CD4-positive, alpha-beta T cell treated with Interleukin-10 for 1 hour (primary cell): ENCODE results near the gene TEX11.
"Not testable (repeated sequence)": the region's sequence is repeated elsewhere in the genome, so short reads cannot be mapped to it uniquely, and the experiment has no call there.

Experiments used
- DNase-seq: peaks from one replicate; pipeline ENCODE4 v3.0.0-alpha.2; 2020

The TEX11 gene

DNA sequence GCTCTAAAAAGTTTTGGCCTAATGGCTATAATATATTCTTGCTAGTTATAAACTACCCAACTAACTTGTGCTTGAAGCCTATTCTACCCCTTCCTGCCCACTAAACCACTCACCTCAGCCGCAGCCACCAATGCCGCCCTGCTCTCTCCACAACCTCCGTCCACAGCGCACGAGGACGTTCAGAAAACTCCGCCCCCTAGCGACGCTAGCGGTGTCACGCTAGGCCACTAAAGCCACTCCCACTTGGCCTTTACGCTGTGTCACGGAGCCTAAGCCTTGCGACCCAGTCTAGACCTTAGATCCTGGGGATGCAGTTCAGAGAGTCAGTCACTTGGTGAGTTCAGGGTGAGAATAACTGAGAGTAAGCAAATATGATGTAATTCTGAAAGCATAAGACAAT is at the start of gene TEX11:
Gene TEX11 (minus strand): TSS at position 171 of the 400 bp plus-strand sequence. CDS start 922 bp downstream, outside the sequence.
- DNase-seq, result no peak

DNA sequence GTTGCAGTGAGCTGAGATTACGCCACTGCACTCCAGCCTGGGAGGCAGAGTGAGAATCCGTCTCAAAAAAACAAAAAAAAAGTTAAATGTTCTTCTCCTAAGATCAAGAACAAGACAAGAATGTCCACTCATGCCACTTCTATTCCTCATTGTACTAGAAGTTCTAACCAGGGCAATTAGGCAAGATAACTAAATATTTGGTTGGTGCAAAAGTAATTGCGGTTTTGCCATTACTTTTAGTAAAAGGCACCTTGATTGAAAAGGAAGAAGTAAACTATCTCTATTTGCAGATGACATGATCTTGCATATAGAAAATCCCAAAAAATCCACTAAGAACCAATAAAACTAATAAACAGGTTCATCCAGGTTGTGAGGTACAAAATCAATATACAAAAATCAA is 46.4 kb upstream of the TEX11 start:
- no peak for DNase-seq

DNA sequence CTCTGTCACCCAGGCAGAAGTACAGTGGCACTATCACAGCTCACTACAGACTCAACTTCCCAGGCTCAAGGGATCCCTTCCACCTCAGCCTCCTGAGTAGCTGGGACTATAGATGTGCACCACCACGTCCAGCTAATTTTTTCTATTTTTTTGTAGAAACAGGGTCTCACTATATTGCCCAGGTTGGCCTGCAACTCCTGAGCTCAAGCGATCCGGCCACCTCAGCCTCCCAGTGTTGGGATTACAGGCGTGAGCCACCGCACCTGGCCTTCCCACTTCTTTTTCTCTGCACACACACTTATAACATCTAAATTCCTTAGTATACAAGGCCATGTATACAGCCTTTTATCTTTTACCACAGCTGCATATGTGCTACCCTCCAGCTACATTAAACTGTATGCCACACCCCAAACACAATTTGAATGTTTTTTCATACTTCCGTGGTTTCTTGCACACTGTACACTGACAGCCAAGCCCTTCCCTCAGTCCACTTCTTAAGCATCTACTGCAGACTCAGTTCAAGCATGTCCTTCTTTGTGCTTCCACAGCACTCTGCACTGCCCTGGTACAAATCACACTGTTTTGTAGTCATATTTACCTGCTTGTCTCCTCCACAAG is 15.9 kb upstream of the TEX11 start:
- DNase-seq, result no peak

DNA sequence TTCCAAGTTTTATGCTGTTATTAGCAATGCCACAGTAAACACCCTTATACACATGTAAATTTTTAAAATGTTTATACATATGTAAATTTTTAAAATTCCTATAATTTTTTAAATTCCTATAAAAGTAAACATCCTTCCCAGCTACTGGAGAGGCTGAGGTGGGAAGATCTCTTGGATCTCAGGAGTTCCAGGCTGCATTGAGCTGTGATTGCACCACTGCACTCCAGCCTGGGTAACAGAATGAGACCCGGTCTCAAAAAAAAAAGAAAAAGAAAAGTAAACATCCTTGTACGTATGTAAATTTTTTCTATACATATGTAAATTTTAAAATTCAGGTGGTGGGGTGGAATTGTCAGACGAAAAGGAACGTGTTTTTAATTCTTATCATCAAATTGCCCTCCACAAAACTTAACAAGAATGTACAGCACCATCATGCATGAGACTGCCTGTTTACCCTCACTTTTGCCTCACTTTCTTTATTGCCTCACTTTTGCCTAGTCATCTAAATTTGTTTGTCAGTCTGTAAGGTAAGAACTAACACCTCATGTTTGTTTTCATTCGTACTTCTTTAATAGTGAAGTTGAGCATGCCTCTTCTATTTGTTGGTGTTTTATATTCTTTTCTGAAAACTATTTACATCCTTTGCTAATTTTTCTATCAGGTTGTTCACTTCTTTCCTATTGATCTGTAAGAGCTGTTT is 14.4 kb upstream of the TEX11 start:
- DNase-seq, result no peak

DNA sequence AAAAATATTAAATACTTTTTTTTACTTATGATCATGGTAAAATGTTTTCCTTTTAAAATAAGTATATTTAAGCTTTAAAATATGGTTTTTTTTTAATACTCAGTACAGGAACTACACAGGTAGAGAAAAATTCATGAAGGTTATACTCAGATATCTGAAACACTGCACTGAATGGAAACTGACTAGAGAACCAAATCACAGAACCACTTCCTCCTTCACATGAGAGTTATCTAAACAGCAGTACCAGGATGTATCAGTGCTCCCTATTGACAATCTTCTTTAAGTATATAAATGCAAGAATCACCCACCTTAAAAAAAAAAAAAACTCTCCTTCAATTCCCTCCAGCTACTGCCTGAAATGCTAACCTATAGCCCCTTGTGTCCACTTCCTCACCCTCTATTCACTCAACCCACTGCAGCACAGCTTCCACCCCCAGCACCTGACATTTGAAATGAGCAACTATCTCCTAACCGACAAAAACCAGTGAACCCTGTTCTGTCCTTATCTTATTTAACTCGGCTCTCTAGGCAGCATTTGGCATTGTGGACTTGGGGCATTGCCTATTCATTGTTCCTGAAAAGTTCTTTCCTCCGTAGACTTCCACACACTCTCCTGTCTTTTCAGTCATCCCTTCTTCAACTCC is 13.3 kb upstream of the TEX11 start:
- no peak for DNase-seq

DNA sequence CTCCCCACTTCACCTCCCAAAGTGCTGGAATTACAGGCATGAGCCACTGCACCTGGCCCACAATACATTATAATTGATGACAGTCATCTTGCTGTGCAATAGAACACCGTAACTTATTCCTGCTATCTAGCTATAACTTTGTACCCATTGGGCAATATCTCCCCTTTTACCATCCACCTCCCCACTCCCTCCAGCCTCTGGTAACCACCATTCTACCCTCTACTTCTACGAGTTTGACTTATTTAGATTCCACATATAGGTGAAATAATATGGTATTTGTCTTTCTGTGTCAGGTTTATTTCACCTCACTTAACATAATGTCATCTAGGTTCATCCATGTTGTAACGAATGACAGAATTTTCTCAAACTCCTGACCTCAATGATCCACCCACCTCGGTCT is 8.2 kb upstream of the TEX11 start:
- DNase-seq, result no peak

DNA sequence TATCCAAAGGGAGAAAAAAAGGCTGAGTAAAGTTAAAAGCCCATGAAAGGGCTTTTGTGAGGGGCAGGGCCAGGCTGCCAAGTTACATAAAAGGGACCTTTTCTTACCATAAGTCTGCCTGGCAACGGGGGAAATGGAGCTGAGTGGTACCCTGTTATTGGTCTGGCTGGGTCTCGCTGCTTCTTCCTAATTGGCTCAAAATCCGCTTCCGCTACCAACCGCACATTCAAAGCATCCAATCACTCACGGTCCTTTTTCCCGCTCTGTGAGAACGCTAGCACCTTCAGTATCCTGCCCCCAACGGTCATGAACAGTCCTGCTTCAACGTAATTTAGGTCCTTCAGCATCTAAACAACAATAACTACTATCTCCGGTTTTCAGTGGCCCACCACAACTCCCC is 611 bp downstream of the TEX11 start:
- DNase-seq, result no peak

DNA sequence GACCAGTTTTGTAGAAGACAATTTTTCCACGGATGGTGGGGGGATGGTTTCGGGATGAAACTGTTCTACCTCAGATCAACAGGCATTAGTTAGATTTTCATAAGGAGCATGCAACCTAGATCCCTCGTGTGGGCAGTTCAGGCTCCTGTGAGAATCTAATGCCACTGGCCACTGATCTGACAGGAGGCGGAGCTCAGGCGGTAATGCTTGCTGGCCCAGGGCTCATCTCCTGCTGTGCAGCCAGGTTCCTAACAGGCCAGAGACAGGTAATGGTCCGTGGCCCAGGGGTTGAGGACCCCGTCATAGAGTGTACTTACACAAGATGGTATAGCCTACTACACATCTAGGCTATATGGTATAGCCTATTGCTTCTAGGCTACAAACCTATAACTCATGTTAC is 7.0 kb downstream of the TEX11 start:
- DNase-seq, result no peak

DNA sequence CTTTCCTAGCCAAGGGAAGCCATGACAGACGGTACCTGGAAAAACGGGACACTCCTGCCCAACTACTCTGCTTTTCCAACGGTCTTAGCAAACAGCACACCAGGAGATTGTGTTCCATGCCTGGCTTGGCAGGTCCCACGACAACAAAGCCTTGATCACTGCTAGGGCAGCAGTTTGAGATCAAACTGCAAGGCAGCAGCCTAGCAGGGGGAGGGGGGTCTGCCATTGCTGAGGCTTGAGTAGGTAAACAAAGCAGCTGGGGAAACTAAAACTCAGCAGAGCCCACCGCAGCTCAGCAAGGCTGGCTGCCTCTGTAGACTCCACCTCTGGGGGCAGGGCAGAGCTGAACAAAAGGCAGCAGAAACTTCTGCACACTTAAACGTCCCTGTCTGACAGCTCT is 18.1 kb downstream of the TEX11 start:
- not testable (repeated sequence) for DNase-seq

DNA sequence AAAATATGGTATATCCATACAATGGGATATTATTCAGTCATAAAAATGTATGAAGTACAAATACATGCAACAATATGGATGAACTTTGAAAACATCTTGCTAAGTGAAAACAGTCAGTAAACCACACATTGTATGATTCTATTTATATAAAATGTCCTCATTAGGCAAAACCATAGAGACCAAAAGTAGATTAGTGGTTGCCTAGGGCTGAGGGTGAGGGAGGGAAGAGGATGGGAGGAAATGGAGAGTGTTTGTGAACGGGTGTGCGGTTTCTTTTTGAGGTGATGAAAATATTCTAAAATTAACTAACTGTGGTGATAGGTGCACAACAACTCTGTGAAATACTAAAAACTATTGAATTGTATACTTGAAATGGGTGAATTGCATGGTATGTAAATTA is 29.6 kb downstream of the TEX11 start:
- peak; percentile 3 for DNase-seq

DNA sequence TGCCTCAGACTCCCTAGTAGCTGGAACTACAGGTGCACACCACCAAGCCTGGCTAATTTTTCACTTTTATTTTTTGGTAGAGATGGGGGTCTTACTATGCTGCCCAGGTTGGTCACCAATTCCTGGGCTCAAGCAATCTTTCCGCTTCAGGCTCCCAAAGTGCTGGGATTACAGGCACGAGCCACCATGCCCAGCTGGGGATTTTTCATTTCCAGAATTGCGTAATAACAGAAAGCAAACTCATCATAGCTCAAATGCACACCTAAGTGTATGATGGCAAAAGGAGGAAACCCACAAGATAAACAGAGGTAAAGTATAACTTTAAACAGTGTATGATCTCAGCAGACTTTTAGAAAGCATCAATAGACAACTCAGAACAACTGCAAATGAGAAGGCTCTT is 56.2 kb downstream of the TEX11 start:
- DNase-seq, result no peak

DNA sequence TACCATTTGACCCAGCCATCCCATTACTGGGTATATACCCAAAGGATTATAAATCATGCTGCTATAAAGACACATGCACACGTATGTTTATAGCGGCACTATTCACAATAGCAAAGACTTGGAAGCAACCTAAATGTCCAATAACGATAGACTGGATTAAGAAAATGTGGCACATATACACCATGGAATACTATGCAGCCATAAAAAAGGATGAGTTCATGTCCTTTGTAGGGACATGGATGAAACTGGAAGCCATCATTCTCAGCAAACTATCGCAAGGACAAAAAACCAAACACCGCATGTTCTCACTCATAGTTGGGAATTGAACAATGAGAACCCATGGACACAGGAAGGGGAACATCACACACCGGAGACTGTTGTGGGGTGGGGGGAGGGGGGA is 64.4 kb downstream of the TEX11 start:
- not testable (repeated sequence) for DNase-seq

DNA sequence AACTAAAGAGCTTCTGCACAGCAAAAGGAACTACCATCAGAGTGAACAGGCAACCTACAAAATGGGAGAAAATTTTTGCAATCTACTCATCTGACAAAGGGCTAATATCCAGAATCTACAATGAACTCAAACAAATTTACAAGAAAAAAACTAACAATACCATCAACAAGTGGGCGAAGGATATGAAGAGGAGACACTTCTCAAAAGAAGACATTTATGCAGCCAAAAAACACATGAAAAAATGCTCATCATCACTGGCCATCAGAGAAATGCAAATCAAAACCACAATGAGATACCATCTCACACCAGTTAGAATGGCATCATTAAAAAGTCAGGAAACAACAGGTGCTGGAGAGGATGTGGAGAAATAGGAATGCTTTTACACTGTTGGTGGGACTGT is 64.9 kb downstream of the TEX11 start:
- not testable (repeated sequence) for DNase-seq

DNA sequence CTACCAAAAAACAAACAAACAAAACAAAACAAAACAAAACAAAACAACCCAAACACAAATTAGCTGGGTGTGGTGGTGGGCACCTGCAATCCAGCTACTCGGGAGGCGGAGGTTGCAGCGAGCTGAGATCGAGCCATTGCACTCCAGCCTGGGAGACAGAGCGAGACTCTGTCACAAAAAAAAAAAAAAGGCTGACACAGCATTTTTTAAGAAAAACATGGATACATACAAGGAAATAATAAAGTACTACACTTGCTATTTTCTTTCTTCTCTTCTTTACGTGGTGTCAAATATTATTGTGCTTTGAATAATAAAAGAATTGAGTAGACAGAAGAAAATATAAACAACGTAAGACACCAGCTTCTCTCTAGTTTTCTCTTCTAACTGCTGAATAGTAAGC is 73.9 kb downstream of the TEX11 start:
- no peak for DNase-seq

DNA sequence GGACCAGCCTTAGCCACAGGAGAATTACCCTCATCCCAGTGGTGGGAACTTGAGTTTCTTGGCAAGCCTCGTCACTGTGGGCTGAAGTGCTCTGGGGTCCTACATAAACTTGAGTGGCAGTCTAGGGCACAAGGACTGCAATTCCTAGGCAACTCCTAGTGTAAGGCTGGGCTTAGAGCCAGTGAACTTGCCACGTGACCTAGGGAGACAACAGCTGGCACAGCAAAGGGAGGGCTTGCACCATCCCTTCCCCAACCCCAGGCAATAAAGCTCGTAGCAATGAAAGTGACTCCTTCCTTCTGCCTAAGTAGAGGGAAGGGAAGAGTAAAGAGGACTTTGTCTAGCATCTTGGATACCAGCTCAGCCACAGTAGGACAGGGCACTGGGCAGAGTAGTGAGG is 81.8 kb downstream of the TEX11 start:
- DNase-seq, result no peak

DNA sequence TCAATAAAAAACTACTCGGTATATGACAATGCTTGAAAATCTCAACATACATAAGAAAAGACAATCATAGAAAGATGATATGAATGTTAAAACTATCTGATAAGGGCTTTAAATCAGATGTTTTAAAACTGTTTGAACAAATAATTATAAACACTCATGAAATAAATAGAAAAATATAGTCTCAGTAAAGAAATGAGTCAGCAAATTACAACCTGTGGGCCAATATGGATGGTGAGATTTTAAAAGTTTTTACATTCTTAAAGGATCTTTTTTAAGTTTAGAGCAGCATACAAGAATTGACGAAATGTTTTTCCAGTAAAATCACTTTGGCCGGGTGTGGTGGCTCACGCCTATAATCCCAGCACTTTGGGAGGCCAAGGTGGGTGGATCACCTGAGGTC is 83.1 kb downstream of the TEX11 start:
- no peak for DNase-seq

DNA sequence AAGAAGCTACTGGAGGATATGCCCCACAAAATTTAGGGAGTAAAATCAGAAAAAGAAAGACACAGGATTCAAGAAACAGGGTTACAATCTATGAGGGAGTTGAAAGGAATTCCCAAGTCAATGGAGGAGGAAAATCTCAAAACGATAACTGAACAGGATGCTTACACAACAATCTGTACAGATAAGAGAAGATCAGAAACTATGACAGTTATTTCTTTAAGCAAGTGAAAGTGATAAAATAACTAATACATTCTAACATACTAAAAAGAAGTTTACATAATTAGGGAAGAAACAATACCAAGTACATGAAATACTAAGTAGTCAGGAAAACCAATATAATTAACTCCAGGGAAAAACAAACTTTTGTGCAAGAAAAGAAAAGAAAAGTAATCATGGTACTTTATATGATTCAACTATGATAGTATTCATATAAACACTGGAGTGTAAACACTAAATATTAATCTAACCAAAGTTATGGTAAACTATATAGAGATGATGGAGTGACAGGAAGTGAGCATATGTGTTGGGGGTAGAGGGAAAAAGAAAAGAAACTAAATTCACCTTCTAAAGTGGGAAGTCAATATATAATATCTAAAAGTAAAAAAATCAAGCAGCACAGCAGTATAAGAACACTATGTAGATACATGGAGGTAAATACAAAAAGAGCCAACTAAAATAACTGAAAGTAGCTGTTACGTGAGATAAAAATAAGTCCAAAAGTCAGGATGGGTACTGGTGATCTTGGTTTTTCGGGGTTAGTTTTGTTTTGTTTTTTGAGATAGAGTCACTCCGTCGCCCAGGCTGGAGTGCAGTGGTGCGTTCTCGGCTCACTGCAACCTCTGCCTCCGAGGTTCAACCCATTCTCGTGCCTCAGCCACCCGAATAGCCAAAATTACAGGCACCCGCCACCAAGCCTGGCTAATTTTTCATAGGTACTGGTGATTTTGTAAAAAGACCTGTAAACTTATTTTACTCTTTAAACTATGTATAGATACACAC is 99.3 kb downstream of the TEX11 start:
- no peak for DNase-seq

DNA sequence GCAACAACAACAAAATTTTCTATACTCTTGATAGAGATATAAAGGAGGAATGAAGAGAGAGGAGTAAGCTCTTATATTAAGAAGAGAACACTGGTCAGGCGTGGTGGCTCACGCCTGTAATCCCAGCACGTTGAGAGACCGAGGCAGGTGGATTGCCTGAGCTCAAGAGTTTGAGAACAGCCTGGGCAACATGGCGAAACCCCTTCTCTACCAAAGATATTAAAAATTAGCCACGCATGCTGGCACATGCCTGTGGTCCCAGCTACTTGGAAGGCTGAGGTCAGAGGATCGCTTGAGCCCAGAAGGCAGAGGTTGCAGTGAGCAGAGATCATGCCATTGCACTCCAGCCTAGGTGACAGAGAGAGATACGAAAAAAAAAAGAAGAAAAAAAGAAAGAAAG is 102.4 kb downstream of the TEX11 start:
- no peak for DNase-seq

DNA sequence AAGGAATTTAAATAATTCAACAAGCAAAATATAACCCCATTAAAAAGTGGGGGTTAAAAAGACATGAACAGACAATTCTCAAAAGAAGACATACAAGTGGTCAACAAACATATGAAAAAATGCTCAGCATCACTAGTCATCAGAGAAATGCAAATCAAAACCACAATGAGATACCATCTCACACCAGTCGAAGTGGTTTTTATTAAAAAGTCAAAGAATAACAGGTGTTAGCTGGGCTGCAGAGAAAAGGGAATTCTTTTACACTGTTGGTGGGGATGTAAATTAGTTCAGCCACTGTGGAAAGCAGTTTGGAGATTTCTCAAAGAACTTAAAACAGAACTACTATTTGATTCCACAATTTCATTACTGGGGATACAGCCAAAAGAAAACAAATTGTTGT is 111.8 kb downstream of the TEX11 start:
- not testable (repeated sequence) for DNase-seq

DNA sequence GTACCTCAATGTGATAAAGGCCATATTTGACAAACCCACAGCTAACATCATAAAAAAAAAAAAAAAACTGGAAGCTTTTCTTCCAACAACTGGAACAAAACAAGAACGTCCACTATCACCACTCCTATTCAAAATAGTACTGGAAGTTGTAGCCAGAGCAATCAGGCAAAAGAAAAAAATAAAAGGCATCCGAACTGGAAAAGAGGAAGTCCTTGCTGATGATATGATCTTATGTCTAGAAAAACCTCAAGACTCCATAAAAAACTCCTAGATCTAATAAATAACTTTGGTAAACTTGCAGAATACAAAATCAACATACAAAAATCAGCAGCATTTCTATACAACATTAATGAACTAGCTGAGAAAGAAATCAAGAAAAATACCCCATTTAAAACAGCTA is 134.3 kb downstream of the TEX11 start:
- no peak for DNase-seq

DNA sequence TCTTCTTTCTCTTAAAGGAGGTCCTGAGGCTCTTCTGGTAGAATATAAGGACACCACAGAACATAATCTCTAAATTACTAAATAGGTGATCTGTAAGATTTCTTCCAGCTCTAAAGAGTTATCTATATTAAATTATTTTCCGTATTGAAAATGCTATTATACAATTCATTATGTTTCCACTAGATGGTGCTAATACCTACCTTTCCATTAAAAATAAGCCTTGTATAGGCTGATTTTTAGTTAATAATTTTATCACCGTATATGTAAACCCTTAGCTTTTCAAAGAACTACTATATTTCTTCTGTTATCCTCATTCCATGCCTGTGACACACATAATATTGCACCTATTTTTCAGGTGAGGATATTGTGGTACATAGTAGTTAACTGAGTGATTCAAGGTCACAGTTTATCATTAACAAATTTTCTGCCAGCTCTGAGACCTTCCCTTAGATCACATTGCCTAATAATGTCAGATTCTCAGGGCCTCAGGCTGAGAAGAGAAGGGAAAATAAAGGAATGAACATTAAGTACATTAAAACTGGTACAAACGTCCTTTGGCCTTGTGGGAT is 138.8 kb downstream of the TEX11 start:
- DNase-seq, result peak; percentile 10

DNA sequence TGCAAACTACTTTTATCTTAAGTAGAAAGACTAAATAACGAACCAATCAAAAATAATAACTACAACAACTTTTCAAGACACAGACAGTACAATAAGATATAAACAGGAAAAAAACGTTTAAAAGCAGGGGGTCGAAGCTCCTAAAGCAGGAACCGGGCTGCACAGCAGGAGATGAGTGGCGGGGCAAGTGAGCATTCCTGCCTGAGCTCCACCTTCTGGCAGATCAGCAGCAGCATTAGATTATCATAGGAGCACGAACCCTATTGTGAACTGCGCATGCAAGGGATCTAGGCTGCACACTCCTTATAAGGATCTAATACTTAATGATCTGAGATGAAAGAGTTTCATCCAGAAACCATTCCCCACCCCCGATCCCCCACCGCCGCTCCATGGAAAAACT is 146.2 kb downstream of the TEX11 start:
- no peak for DNase-seq

DNA sequence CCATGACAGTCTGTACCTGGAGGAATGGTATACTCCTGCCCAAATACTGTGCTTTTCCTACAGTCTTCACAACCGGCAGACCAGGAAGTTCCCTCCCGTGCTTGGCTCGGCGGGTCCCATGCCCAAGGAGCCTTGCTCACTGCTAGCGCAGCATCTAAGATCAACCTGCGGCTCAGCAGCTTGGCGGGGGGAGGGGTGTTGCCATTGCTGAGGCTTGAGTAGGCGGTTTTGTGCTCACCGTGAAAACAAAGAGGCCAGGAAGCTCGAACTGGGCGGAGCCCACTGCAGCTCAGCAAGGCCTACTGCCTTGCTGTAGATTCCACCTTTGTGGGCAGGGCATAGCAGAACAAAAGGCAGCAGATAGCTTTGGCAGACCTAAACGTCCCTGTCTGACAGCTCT is 152.7 kb downstream of the TEX11 start:
- DNase-seq, result peak; percentile 60
